ENCODE results near the gene NFATC3. TPM values are rescaled to one million over a fixed set of nuclear protein-coding genes. Genes with fewer than 3 reads are reported as not detected.

Gene NFATC3
- total RNA-seq, 1 experiment from 2014 or later = 12.1 TPM

GRCh38 chr16:68249371-68249770 lies 164.2 kb downstream of the NFATC3 start:
- H3K9ac ChIP-seq (ENCODE audit: low read length) = no peak overlapping the region
- peaks cover 14% of the 10 kb centered on the region; the same call in 1 of the 2 replicates for H3K4me1 ChIP-seq (ENCODE audit: insufficient read depth, low read length)
- DNase-seq = no peak
- no peaks in the 10 kb centered on the region for H3F3A ChIP-seq (ENCODE audit: low read length, unreplicated experiment)
- H3K36me3 ChIP-seq (ENCODE audit: low read depth, low read length) = no peaks in the 10 kb centered on the region; the same call in 1 of the 2 replicates
- no peak overlapping the region for H2AFZ ChIP-seq (ENCODE audit: low read length)
- H3K4me2 ChIP-seq (ENCODE audit: low read length) = no peak overlapping the region
- intact Hi-C loops (cut with micrococcal nuclease) = loop anchor here (5.0 kb wide), 1 partner anchor 63 kb away; the partner anchor contains the start of genes PRMT7 and SLC7A6OS
- H3K9me3 ChIP-seq (ENCODE audit: low read length) = no peaks in the 10 kb centered on the region
- no TSS peak for BruUV-seq (replicated peaks)
- H3K79me2 ChIP-seq (ENCODE audit: low read length) = peaks cover 17% of the 10 kb centered on the region
- no peak overlapping the region for H3K4me3 ChIP-seq (ENCODE audit: low read length)
- no peaks in the 10 kb centered on the region for H3K27me3 ChIP-seq (ENCODE audit: low read length)
- TF ChIP-seq CTCF (conservative IDR thresholded peaks at IDR 0.05; ENCODE audit: low read depth, low read length) = no peak
- no peak for TF ChIP-seq EZH2 (IDR thresholded peaks at IDR 0.05; ENCODE audit: low read length, unreplicated experiment)
- no peak for TF ChIP-seq EZH2phosphoT487 (IDR thresholded peaks at IDR 0.05; ENCODE audit: borderline replicate concordance, low read length)
- ChIA-PET CTCF (no interaction called here), POLR2A (ENCODE audit: unreplicated experiment) (no interaction called here)
- no peaks in the 10 kb centered on the region for H3K9me2 ChIP-seq (replicated peaks; ENCODE audit: low read length)
- no peak overlapping the region for H3K27ac ChIP-seq (ENCODE audit: low read length)
- H4K20me1 ChIP-seq (ENCODE audit: low read length) = no peaks in the 10 kb centered on the region
- ATAC-seq = no peak

GRCh38 chr16:68250951-68251350 lies 165.8 kb downstream of the NFATC3 start:
- H3K27me3 ChIP-seq (ENCODE audit: low read length) = no peaks in the 10 kb centered on the region
- no peak overlapping the region for H3K4me3 ChIP-seq (ENCODE audit: low read length)
- no peaks in the 10 kb centered on the region for H3K9me2 ChIP-seq (replicated peaks; ENCODE audit: low read length)
- H3K79me2 ChIP-seq (ENCODE audit: low read length) = peaks cover 11% of the 10 kb centered on the region
- BruUV-seq (replicated peaks) = no TSS peak
- intact Hi-C loops (cut with micrococcal nuclease) = no loop called here
- H3F3A ChIP-seq (ENCODE audit: low read length, unreplicated experiment) = no peaks in the 10 kb centered on the region
- CTCF ChIA-PET = no interaction called here
- no peak overlapping the region for H3K9ac ChIP-seq (ENCODE audit: low read length)
- no peaks in the 10 kb centered on the region for H4K20me1 ChIP-seq (ENCODE audit: low read length)
- POLR2A ChIA-PET (ENCODE audit: unreplicated experiment) = no interaction called here
- H3K4me2 ChIP-seq (ENCODE audit: low read length) = no peak overlapping the region
- DNase-seq = no peak
- no peak for ATAC-seq
- H3K9me3 ChIP-seq (ENCODE audit: low read length) = no peaks in the 10 kb centered on the region
- TF ChIP-seq CTCF (conservative IDR thresholded peaks at IDR 0.05; ENCODE audit: low read depth, low read length) = no peak
- no peak for TF ChIP-seq EZH2 (IDR thresholded peaks at IDR 0.05; ENCODE audit: low read length, unreplicated experiment)
- TF ChIP-seq EZH2phosphoT487 (IDR thresholded peaks at IDR 0.05; ENCODE audit: borderline replicate concordance, low read length) = no peak
- H3K36me3 ChIP-seq (ENCODE audit: low read depth, low read length) = no peaks in the 10 kb centered on the region; the same call in 1 of the 2 replicates
- H3K4me1 ChIP-seq (ENCODE audit: insufficient read depth, low read length) = peaks cover 8% of the 10 kb centered on the region; the same call in 1 of the 2 replicates
- no peak overlapping the region for H3K27ac ChIP-seq (ENCODE audit: low read length)
- no peak overlapping the region for H2AFZ ChIP-seq (ENCODE audit: low read length)

GRCh38 chr16:68251832-68252231 lies 166.7 kb downstream of the NFATC3 start:
- CTCF ChIA-PET = no interaction called here
- BruUV-seq (replicated peaks) = no TSS peak
- DNase-seq = no peak
- intact Hi-C loops (cut with micrococcal nuclease) = no loop called here
- Histone ChIP-seq H3K79me2 (ENCODE audit: low read length) (peaks cover 2% of the 10 kb centered on the region; the same call in 1 of the 2 replicates), H3K4me3 (ENCODE audit: low read length) (no peak overlapping the region), H3K27ac (ENCODE audit: low read length) (no peak overlapping the region), H3F3A (ENCODE audit: low read length, unreplicated experiment) (no peaks in the 10 kb centered on the region), H3K36me3 (ENCODE audit: low read depth, low read length) (no peaks in the 10 kb centered on the region; the same call in 1 of the 2 replicates), H3K9me3 (ENCODE audit: low read length) (no peaks in the 10 kb centered on the region), H3K4me1 (ENCODE audit: insufficient read depth, low read length) (no peaks in the 10 kb centered on the region), H3K4me2 (ENCODE audit: low read length) (no peak overlapping the region), H4K20me1 (ENCODE audit: low read length) (no peaks in the 10 kb centered on the region), H2AFZ (ENCODE audit: low read length) (no peak overlapping the region), H3K9me2 (replicated peaks; ENCODE audit: low read length) (no peaks in the 10 kb centered on the region), H3K27me3 (ENCODE audit: low read length) (no peaks in the 10 kb centered on the region), H3K9ac (ENCODE audit: low read length) (no peak overlapping the region)
- POLR2A ChIA-PET (ENCODE audit: unreplicated experiment) = no interaction called here
- no peak for ATAC-seq
- TF ChIP-seq EZH2phosphoT487 (IDR thresholded peaks at IDR 0.05; ENCODE audit: borderline replicate concordance, low read length) (no peak), EZH2 (IDR thresholded peaks at IDR 0.05; ENCODE audit: low read length, unreplicated experiment) (no peak)

Data from PC-3 (cell line).